Uterine smooth muscle cell (primary cell): Measurements from ENCODE around the gene HEYL. TPM values are rescaled to one million over a fixed set of nuclear protein-coding genes. Genes with fewer than 3 reads are reported as not detected.

Experiments
- total RNA-seq: library from RNA; depleted of rRNA; stranded (reverse); fragments of >200 nt; gene quantifications from 2 replicates; pipeline ENCODE4 v1.2.3, GENCODE V29; 2014

HEYL gene
- 0.12 TPM in 1 of 2 replicates, not detected in the other for total RNA-seq

DNA sequence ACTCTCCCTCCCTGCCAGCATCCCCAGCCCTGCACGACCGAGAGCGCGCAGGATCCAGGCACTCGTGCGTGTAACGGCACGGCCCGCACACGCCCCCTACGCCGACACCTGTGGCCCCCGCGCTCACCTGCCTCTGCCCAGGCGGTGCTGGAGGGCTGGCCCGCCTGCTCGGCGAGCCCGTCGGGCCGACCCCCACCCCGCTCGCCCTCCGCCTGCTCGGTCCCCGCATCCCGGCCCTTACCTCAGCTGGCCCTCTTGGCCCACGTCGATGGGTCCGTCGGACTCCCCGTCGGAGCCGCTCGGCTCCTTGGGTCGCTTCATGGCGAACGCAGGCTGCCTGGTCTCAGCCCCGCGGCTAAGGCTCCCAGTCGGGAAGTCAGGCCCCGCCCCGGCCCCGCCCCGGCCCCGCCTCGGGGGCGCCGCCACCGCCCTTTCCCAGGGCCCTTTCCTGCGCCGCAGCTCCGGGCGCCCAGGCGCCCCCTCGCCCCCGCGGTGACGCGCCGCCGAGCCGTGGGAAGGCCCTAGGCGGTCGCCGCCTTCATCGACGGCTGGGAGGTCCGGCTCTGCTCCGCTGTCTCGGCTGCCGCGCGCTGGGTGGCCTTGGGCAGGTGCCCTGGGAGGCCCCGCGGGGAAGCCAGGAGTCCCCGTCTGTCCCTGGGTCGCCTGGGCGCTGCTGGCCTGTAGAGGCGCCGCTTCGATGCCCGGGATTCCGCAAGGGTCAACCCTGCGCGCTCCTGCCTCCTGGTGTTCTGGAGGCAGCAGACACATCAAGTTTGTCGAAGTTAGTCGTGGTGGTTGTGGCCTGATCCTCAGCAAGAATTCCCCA lies at the start of gene HEYL:
Gene HEYL (minus strand): TSS at position 339 of the 826 bp plus-strand sequence. CDS start 18 bp downstream, at position 321.

GRCh38 chr1:39671793-39672550 lies 32.5 kb upstream of the HEYL start, which contains the start of gene NT5C1A:
Gene NT5C1A (minus strand): TSS chr1:39672107. CDS start chr1:39672038, 69 bp downstream.

Other genes with a start within 250 kb of the HEYL start
- 0.11 and 0.25 TPM in 2 replicates for gene BMP8A, start 148.0 kb downstream of the HEYL start, total RNA-seq
- gene PABPC4, start 62.9 kb downstream of the HEYL start, total RNA-seq = 190 and 263 TPM in 2 replicates
- gene NT5C1A, start 32.5 kb upstream of the HEYL start, total RNA-seq = not detected in 2 replicates
- gene HPCAL4, start 51.8 kb upstream of the HEYL start, total RNA-seq = not detected in 2 replicates
- gene PPIE, start 99.2 kb upstream of the HEYL start, total RNA-seq = 36.2 and 44.4 TPM in 2 replicates
- gene OXCT2, start 131.7 kb upstream of the HEYL start, total RNA-seq = 2.2 and 4.5 TPM in 2 replicates
- under 0.01 TPM in 2 replicates for gene BMP8B, start 149.2 kb upstream of the HEYL start, total RNA-seq
- 35.0 and 35.4 TPM in 2 replicates for gene TRIT1, start 243.9 kb upstream of the HEYL start, total RNA-seq